ENCODE measurements around the gene ZCWPW1.
"Not testable (repeated sequence)": the region's sequence is repeated elsewhere in the genome, so short reads cannot be mapped to it uniquely, and the experiment has no call there.

Gene ZCWPW1

GRCh38 chr7:100366411-100367250 is 61.9 kb downstream of the ZCWPW1 start:
- in situ Hi-C loops (cut with MboI; ENCODE audit: low pct_unique_long_range_greater_than_20kb, low sequenced_read_pairs), result no loop called here
- peak; percentile 42 for DNase-seq

- in situ Hi-C loops (cut with MboI; ENCODE audit: low pct_unique_long_range_greater_than_20kb, low sequenced_read_pairs); DNase-seq: not testable (repeated sequence)
These were observed 62.5 kb downstream of the ZCWPW1 start for GRCh38 chr7:100365998-100366367.

GRCh38 chr7:100364480-100364879 is 64.0 kb downstream of the ZCWPW1 start:
- no peak for DNase-seq
- in situ Hi-C loops (cut with MboI; ENCODE audit: low pct_unique_long_range_greater_than_20kb, low sequenced_read_pairs), result no loop called here

GRCh38 chr7:100363797-100364196 is 64.7 kb downstream of the ZCWPW1 start:
- DNase-seq; in situ Hi-C loops (cut with MboI; ENCODE audit: low pct_unique_long_range_greater_than_20kb, low sequenced_read_pairs): not testable (repeated sequence)

- DNase-seq, result no peak
- in situ Hi-C loops (cut with MboI; ENCODE audit: low pct_unique_long_range_greater_than_20kb, low sequenced_read_pairs), result no loop called here
These were observed 65.4 kb downstream of the ZCWPW1 start for GRCh38 chr7:100363098-100363497.

- DNase-seq, result no peak
- in situ Hi-C loops (cut with MboI; ENCODE audit: low pct_unique_long_range_greater_than_20kb, low sequenced_read_pairs), result no loop called here
These were observed 68.2 kb downstream of the ZCWPW1 start for GRCh38 chr7:100360135-100360854.

DNA sequence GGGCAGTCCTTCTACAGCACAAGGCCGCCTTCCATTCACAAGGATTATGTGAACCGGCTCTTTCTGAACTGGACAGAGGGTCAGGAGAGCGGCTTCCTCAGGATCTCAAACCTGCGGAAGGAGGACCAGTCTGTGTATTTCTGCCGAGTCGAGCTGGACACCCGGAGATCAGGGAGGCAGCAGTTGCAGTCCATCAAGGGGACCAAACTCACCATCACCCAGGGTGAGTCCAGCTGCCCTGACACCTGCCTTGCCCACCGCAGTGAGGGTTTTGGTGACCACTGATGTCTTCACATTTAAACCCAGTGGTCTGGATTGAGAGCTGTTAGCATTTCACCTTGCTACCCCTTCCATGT is 69.7 kb downstream of the ZCWPW1 start:
- DNase-seq, result no peak
- in situ Hi-C loops (cut with MboI; ENCODE audit: low pct_unique_long_range_greater_than_20kb, low sequenced_read_pairs), result no loop called here

- no peak for DNase-seq
- in situ Hi-C loops (cut with MboI; ENCODE audit: low pct_unique_long_range_greater_than_20kb, low sequenced_read_pairs), result no loop called here
These were observed 70.3 kb downstream of the ZCWPW1 start, which contains the start of gene PILRB for GRCh38 chr7:100358027-100358856. Gene PILRB (plus strand): TSS chr7:100358117. CDS start chr7:100358303, 186 bp downstream.

GRCh38 chr7:100357131-100357561 is 71.4 kb downstream of the ZCWPW1 start:
- in situ Hi-C loops (cut with MboI; ENCODE audit: low pct_unique_long_range_greater_than_20kb, low sequenced_read_pairs), result no loop called here
- no peak for DNase-seq

- in situ Hi-C loops (cut with MboI; ENCODE audit: low pct_unique_long_range_greater_than_20kb, low sequenced_read_pairs), result no loop called here
- no peak for DNase-seq
These were observed 72.0 kb downstream of the ZCWPW1 start for GRCh38 chr7:100356416-100357068.

GRCh38 chr7:100353685-100354330 is 74.7 kb downstream of the ZCWPW1 start:
- in situ Hi-C loops (cut with MboI; ENCODE audit: low pct_unique_long_range_greater_than_20kb, low sequenced_read_pairs), result no loop called here
- no peak for DNase-seq

DNA sequence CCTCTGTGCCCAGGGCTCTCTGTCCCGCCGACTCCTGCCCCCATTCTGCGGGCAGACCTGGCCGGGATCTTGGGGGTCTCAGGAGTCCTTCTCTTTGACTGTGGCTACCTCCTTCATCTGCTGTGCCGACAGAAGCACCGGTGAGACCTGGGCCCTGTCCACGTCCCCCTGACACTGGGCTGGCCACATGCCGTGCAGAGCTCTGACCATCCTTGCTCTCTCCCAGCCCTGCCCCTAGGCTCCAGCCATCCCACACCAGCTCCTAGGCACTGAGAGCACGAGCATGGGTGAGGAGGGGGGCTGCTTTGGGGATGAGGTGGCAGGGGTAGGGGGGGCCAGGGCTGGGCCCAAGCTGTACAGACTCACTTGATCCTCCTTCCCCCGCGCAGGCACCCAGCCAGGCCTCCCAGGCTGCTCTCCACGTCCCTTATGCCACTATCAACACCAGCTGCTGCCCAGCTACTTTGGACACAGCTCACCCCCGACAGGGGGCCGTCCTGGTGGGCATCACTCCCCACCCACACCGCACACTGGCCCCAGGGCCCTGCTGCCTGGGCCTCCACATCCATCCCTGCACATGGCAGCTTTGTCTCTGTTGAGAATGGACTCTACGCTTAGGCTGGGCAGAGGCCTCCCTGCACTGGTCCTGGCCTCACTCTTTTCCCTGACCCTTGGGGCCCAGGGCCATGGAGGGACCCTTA is 75.4 kb downstream of the ZCWPW1 start:
- no peak for DNase-seq
- in situ Hi-C loops (cut with MboI; ENCODE audit: low pct_unique_long_range_greater_than_20kb, low sequenced_read_pairs), result no loop called here

GRCh38 chr7:100352230-100352781 is 76.2 kb downstream of the ZCWPW1 start:
- in situ Hi-C loops (cut with MboI; ENCODE audit: low pct_unique_long_range_greater_than_20kb, low sequenced_read_pairs); DNase-seq: not testable (repeated sequence)

DNA sequence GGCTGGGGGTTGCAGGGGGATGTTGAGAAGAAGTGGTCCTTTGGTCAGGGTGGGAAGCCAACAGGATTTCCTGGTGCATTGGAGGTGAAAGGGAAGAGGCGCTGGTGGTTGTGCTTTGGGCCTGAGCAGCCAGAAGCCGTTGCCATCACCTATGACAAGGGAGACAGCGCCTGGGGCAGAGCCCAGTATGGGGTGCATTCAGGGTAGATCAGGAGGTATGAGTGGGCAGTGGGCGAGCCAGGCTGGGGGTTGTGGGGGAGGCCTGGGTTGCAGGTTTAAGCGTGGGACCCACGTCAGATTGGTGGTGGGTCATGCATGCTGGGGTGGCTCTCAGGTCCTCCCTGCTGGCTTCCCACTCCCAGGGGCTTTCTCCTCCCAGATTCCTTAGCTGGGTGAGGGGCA is 76.8 kb downstream of the ZCWPW1 start:
- DNase-seq, result no peak
- in situ Hi-C loops (cut with MboI; ENCODE audit: low pct_unique_long_range_greater_than_20kb, low sequenced_read_pairs), result no loop called here
